ENCODE results near the gene FAM89B.
A peak's percentile ranks its signal among the peaks of the same experiment; 100 is the strongest.

FAM89B gene

DNA sequence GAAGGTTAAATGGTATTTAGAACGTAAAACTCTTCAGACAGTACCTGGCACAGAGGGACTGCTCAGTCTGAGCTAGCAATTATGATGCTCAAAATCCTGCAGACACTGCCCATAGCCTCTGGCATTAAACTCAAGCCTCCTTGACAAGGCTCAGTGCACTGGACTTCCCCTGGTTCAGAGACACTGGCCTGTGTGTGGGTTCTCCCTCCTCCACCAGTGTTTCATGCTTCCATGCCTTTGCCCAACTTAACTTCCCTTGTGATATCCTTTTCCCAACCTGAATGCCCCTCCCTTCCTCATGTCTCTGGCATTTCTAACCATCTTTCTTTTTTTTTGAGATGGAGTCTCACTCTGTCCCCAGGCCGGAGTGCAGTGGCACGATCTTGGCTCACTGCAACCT lies 23.2 kb upstream of the FAM89B start:
- no peak overlapping the region for H3K27ac ChIP-seq (ENCODE audit: low read length)
- H3K9me3 ChIP-seq (replicated peaks; ENCODE audit: insufficient read depth, low read length) = no peaks in the 10 kb centered on the region
- H2AFZ ChIP-seq (ENCODE audit: low read length) = no peak overlapping the region
- TF ChIP-seq EZH2phosphoT487 (IDR thresholded peaks at IDR 0.05; ENCODE audit: low read length) = no peak
- no peak for TF ChIP-seq EZH2 (optimal IDR thresholded peaks at IDR 0.05; ENCODE audit: low read depth, low read length)
- TF ChIP-seq, protein P1, sequence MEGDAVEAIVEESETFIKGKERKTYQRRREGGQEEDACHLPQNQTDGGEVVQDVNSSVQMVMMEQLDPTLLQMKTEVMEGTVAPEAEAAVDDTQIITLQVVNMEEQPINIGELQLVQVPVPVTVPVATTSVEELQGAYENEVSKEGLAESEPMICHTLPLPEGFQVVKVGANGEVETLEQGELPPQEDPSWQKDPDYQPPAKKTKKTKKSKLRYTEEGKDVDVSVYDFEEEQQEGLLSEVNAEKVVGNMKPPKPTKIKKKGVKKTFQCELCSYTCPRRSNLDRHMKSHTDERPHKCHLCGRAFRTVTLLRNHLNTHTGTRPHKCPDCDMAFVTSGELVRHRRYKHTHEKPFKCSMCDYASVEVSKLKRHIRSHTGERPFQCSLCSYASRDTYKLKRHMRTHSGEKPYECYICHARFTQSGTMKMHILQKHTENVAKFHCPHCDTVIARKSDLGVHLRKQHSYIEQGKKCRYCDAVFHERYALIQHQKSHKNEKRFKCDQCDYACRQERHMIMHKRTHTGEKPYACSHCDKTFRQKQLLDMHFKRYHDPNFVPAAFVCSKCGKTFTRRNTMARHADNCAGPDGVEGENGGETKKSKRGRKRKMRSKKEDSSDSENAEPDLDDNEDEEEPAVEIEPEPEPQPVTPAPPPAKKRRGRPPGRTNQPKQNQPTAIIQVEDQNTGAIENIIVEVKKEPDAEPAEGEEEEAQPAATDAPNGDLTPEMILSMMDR (IDR thresholded peaks at IDR 0.05; ENCODE audit: low read length) = no peak
- H3K27me3 ChIP-seq (replicated peaks; ENCODE audit: insufficient read depth, low read length) = no peaks in the 10 kb centered on the region
- H3F3A ChIP-seq (ENCODE audit: insufficient read depth, low read length) = peaks cover 28% of the 10 kb centered on the region
- DNase-seq = no peak
- peaks cover 3% of the 10 kb centered on the region; the same call in 1 of the 2 replicates for H3K79me2 ChIP-seq (ENCODE audit: low read length)
- H4K20me1 ChIP-seq (ENCODE audit: insufficient read depth, low read length) = no peaks in the 10 kb centered on the region
- no peaks in the 10 kb centered on the region for H3K36me3 ChIP-seq (replicated peaks; ENCODE audit: insufficient read depth, low read length)
- no peak overlapping the region for H3K4me2 ChIP-seq (ENCODE audit: low read depth, low read length)
- no peaks in the 10 kb centered on the region for H3K9me2 ChIP-seq (replicated peaks; ENCODE audit: insufficient read depth, low read length)
- H3K4me1 ChIP-seq (ENCODE audit: low read length) = peaks cover 36% of the 10 kb centered on the region
- no peak overlapping the region for H3K4me3 ChIP-seq (ENCODE audit: low read length)
- no peak overlapping the region for H3K9ac ChIP-seq (ENCODE audit: low read length)

DNA sequence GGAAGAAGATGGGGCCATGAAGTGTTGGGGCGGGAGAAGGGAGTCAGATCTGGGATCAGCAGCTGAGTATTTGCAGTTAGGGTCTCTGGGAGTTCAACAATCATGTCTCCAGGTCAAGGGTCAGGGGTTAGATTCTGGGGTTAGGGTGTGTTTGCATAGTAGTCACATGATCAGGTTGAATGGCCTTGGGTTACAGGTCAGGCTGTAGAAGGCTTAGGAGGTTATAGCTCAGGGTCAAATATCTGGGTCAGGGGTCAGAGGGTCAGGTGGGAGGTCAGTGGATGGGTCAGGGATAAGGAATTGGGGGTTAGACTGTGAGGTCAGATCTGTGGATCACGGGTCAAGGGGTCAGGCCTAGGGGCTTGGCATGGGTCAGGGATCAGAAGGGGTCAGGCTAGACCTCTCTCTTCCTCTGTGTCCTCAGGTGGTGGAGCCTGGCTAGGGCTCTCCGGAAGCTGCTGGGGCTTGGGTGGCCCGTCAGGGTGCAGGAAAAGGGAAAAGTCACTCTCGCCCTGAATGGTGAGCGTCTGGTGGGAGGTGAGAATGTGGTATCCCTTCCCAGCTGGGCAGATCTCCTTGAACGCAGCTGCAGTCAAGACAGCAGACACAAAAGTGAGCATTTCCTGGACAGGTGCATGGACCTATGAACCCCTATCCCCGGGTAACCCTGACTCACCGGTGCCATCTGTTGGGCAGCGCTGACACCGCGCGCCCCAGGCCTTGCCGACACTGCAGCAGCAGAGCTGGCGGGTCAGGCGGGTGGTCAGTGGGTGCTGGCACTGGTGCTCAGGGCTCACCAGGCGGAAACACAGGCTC lies 20.6 kb upstream of the FAM89B start:
- Histone ChIP-seq H3K27ac (ENCODE audit: low read length) (peak overlapping the region; percentile 65; the same call in 1 of the 2 replicates), H3K79me2 (ENCODE audit: low read length) (no peaks in the 10 kb centered on the region), H3K4me3 (ENCODE audit: low read length) (no peak overlapping the region), H3K9me2 (replicated peaks; ENCODE audit: insufficient read depth, low read length) (no peaks in the 10 kb centered on the region), H3K4me1 (ENCODE audit: low read length) (peaks cover 28% of the 10 kb centered on the region), H3F3A (ENCODE audit: insufficient read depth, low read length) (peaks cover 19% of the 10 kb centered on the region), H3K4me2 (ENCODE audit: low read depth, low read length) (peak overlapping the region; percentile 37; the same call in 1 of the 2 replicates), H2AFZ (ENCODE audit: low read length) (no peak overlapping the region), H3K9ac (ENCODE audit: low read length) (no peak overlapping the region), H4K20me1 (ENCODE audit: insufficient read depth, low read length) (no peaks in the 10 kb centered on the region), H3K9me3 (replicated peaks; ENCODE audit: insufficient read depth, low read length) (no peaks in the 10 kb centered on the region), H3K36me3 (replicated peaks; ENCODE audit: insufficient read depth, low read length) (no peaks in the 10 kb centered on the region), H3K27me3 (replicated peaks; ENCODE audit: insufficient read depth, low read length) (no peaks in the 10 kb centered on the region)
- peak; percentile 91 for DNase-seq
- TF ChIP-seq, protein P1 (IDR thresholded peaks at IDR 0.05; ENCODE audit: low read length) = peak; percentile 89
- TF ChIP-seq EZH2phosphoT487 (IDR thresholded peaks at IDR 0.05; ENCODE audit: low read length) = no peak

DNA sequence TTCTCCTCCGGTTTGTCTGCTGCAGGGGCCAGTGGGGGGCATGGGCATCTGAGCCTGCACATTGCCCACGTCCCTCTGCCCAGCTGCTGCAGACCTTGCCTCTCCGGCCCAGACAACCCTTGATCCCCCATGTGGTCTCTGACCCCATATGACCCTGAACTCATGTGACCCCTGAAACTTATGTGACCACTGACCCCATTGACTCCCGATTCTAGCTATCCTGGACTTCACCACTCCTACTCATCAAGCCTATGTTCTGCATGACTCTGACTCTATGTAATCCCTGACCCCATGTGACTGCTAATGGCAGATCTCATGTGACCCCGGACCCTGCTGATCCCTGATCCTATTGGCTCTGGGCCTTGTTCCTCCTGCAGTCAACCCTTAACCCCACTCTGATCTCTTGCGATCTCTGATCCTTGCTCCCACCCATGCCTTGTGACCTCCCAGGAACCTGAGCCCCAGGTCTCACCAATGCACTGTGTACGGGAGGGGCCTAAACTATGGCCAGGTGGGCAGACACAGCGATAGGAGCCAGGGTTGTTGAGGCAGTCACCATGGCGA lies 19.9 kb upstream of the FAM89B start:
- Histone ChIP-seq H3K4me1 (ENCODE audit: low read length) (peaks cover 24% of the 10 kb centered on the region), H3K4me2 (ENCODE audit: low read depth, low read length) (peak overlapping the region; percentile 37; the same call in 1 of the 2 replicates), H3K9me2 (replicated peaks; ENCODE audit: insufficient read depth, low read length) (no peaks in the 10 kb centered on the region), H3K9ac (ENCODE audit: low read length) (no peak overlapping the region), H3K9me3 (replicated peaks; ENCODE audit: insufficient read depth, low read length) (no peaks in the 10 kb centered on the region), H3K27me3 (replicated peaks; ENCODE audit: insufficient read depth, low read length) (no peaks in the 10 kb centered on the region), H3F3A (ENCODE audit: insufficient read depth, low read length) (peaks cover 21% of the 10 kb centered on the region), H3K36me3 (replicated peaks; ENCODE audit: insufficient read depth, low read length) (no peaks in the 10 kb centered on the region), H4K20me1 (ENCODE audit: insufficient read depth, low read length) (no peaks in the 10 kb centered on the region), H3K4me3 (ENCODE audit: low read length) (no peak overlapping the region), H3K79me2 (ENCODE audit: low read length) (no peaks in the 10 kb centered on the region), H2AFZ (ENCODE audit: low read length) (no peak overlapping the region), H3K27ac (ENCODE audit: low read length) (peak overlapping the region; percentile 65; the same call in 1 of the 2 replicates)
- no peak for DNase-seq
- TF ChIP-seq EZH2 (optimal IDR thresholded peaks at IDR 0.05; ENCODE audit: low read depth, low read length) (no peak), EZH2phosphoT487 (IDR thresholded peaks at IDR 0.05; ENCODE audit: low read length) (no peak)
- TF ChIP-seq, protein P1 (IDR thresholded peaks at IDR 0.05; ENCODE audit: low read length) = 0 out of 2 replicates have a peak, but pooled peaks have one; percentile 0

Data from MM.1S (cell line).